NCI-H1436 (cell line): ENCODE measurements around the gene PHLPP1.
"Not testable (repeated sequence)": the region's sequence is repeated elsewhere in the genome, so short reads cannot be mapped to it uniquely, and the experiment has no call there.

ENCODE experiments used
- DNase-seq: peaks from one replicate; lab custom pipeline; 2025; lab: John Stamatoyannopoulos, UW

PHLPP1 gene

DNA sequence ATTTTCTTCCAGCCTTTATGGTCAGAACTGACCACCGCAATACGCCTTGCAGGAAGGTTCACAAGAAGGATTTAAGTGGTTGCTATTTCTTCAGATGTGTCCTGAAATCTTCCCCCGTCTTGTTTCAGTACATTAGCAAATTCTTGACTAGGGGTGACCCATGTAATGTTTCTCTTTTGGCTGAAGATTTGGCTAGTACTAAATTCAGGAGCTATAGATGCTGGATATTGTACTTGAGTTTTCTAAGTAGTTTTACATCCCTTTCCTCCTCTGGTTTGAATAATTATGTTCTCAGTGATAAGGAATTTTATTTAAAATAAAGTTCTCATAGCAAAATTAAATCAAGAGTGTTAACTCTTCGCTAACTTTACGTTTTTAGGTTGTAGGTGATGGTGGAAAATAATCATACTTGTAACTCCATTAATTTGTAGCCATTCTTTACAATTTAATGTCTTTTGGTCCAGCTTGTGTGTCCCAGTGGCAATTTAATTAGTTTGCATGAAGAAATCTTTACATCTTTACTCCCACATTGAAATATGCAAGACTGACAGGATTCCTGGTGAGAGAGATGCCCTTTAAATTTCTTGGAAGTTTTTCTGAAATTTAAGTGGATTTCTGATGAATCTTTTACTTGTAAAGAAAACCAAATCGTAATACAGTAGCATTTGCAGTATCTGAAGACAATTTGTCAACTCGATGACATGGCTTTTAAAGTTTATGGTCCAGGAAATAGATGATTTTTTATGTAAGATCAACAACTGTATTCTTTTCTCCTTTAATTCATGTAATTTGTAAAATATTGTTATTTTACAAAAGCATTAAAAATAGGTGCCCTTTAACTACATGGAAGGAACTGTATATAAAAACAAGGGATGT, 2.8 kb downstream of the PHLPP1 start:
- no peak for DNase-seq

DNA sequence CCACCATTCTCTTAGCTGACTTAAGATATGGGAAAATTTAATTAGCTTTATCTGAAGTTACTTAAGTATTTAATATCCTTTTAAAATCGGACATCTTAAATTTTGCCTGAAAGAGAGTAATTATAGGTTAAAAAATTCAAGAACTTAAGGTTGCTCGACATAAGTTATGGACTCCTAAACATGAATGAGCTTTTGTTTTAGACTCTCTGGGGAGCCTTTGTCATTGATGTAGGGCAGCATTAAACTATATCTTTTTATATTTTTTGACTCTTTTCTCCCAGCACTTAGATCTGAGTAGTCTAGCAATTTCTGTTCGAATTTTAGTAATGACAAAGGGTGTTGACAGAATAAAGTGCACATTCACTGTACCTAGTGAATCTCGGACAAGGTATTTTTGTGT, 4.7 kb downstream of the PHLPP1 start:
- DNase-seq, result no peak

DNA sequence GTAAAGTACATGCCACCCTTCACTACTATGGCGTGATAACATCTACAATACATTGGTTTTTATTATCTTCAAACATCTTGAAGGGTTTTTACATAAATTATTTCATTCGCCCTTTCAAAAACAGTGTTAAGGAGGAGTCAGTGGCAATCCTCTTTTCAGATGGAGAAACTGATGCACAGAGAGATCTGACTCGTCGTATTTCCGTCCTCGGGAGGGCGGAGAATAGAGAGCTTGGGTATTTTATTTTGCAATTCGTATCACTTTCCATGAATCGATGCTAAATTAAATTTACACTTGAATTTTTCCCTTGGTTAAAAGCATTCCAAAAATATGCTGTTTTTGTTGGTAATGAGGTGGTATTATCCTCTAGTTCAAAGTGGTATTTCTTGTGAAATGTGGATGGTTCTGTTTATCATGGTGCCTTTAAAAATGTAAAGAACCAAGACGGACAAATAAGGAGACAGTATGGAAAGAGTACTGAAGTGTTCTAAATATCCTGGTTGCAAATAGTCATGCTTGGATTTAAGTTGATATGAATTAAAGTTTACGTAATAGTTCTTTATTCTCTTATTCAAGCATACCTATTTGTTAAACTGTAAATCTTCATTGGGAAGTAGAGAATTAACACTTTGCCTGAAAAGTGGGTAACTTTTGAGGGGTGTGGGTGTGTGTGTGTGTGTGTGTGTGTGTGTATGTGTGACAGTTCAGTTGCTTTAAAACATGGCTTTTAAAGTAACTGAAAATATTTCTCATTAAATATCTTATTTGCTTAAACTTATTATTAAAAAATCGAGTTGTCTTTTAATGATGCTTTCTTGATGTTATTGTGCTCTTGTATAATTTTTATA, 5.6 kb downstream of the PHLPP1 start:
- DNase-seq, result no peak

GRCh38 chr18:62721839-62722795, 6.8 kb downstream of the PHLPP1 start:
- no peak for DNase-seq

DNA sequence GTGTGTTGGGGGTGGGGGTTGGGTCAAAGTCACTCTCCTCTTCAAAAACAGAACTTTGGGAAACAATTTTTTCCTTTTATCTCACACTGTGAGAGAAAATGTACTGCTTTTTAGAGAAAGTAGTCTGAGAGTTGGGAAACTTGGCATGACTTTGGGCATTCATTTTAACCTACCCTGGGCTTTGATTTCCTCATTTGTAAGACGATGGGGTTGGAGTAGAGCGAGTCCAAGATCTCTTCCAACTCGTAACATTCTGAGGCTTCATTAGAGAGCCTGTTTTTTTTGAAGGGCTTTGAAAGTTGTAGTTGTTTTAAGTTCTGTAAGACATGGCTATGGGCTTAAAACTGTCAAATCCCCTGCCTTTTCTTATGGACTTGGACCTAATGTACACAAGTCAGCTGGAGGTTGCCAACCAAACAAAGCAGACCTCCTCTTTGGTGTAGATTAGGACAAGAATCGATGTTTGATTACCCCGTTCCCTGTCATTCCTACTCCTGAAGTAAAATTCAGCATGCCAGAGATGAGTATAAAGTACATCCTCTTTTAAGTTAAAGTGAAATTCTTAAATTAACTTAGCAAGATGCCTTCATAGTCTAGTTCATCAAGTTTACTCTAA, 8.4 kb downstream of the PHLPP1 start:
- no peak for DNase-seq

GRCh38 chr18:62725896-62726295, 10.6 kb downstream of the PHLPP1 start:
- no peak for DNase-seq

DNA sequence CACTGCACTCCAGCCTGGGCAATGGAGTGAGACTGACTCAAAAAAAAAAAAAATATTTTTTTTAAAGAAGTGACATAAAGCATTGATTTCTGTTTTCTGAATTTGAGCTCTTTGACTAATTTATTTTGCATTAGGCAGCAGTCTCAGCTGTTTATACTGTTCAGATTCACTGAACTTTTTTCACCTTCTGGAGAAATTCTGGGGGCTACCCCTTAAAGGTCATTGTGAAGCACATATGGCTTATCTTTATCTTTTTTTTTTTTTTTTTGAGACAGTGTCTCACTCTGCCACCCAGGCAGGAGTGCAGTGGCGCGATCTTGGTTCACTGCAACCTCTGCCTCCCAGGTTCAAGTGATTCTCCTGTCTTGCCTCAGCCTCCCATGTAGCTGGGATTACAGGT, 12.9 kb downstream of the PHLPP1 start:
- no peak for DNase-seq

- DNase-seq, result no peak
Observed at GRCh38 chr18:62729487-62730386, 14.4 kb downstream of the PHLPP1 start.

DNA sequence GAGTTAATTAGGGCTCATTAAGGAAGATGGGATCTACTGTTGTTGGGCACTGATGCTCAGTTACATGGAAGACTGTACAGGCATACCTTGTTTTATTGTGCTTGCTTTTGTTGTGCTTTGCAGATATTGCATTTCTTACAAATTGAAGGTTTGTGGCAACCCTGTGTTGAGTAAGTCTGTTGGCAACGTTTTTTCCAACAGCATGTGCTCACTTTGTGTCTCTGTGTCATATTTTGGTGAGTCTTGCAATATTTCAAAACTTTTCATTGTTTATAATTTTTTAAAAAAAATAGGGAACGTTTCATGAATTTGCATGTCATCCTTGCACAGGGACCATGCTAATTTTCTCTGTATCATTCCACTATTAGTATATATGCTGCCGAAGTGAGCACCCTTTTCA, 15.6 kb downstream of the PHLPP1 start:
- no peak for DNase-seq

- DNase-seq, result no peak
Observed at GRCh38 chr18:62732617-62733016, 17.3 kb downstream of the PHLPP1 start.

- no peak for DNase-seq
Observed at GRCh38 chr18:62734290-62734689, 18.9 kb downstream of the PHLPP1 start.

DNA sequence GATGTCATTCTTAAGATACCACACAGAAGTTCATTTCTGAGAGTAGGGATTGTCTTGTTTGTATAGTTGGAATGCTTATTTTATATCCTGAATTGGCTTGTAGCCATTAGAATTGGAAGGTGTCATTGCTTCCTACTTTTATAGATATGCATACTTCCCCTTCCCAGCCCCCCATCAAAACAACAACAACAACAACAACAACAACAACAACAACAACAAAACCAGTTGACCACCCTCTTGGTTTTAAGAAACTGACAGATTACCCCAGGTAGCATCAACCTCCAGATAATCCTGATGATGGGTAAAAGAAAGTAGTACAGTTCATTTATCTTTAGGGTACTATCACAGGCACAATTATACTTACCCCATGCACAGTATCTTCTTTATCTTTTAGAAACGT, 20.0 kb downstream of the PHLPP1 start:
- DNase-seq, result no peak

DNA sequence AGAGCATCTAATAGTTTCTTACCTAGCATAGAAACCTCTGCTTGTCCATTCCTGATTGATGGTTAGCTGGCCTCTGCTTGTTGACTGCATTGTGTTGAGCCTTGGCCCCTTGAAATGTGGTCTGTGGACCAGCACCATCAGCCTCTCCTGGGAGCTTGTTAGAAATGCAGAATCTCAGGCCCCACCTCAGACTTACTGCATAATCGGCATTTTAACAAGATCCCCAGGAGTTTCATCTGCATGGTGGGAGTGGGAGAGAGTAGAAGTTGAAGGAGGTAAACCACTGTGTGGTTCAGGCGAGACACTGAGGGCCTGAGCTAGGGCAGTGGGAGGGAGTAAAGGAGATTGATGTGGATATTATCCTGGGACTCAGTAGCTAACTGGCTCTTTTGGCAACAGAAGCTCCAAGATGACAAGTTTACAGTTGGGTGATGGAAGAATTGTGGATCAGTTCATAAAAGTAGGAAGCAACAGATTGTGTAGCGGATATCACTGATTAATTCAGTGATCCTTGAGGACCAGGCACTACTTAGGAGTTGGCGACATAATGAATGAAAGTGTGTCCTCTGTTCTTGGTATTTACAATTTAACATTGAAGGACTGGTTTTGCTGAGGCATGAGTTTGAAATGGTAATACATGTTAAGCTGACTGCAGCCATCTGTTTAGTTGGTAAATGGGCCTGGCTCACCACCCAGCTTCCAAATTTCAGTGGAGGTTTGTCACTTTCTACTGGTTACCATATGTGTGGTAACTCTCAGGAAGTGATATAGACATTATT, 20.9 kb downstream of the PHLPP1 start:
- DNase-seq, result no peak

DNA sequence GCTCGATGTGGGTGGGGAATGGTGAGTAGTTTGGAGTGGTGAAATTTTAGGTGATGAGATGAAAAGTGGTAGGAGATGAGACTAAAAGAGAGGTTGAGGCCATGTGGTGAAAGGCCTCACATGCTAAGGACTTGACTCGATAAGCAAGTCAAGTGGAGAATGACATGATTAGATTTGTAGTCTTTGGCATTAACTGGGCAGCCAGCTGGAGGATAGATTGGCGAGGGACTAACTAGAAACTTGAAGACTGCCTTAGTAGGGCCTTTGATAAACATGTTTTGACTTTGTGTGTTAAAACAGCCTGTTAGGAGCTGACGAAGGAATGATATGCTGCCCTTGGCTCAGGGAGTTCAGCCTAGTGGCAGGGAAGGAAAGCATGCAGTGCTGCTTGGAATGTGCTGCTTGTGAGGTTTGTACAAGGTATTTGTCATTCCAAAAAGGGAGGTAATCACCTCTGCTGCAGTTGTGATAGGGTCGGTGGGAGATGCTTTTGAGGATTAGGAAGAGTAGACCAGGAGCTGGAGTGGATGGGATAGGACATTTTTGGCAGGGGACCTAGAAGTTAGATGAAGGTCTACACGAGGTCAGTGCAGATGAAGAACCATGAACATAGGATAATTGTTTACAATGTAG, 22.0 kb downstream of the PHLPP1 start:
- DNase-seq, result no peak

GRCh38 chr18:62738639-62739038, 23.3 kb downstream of the PHLPP1 start:
- DNase-seq, result no peak

GRCh38 chr18:62739911-62740310, 24.6 kb downstream of the PHLPP1 start:
- no peak for DNase-seq

- not testable (repeated sequence) for DNase-seq
Observed at GRCh38 chr18:62740650-62741049, 25.3 kb downstream of the PHLPP1 start.

DNA sequence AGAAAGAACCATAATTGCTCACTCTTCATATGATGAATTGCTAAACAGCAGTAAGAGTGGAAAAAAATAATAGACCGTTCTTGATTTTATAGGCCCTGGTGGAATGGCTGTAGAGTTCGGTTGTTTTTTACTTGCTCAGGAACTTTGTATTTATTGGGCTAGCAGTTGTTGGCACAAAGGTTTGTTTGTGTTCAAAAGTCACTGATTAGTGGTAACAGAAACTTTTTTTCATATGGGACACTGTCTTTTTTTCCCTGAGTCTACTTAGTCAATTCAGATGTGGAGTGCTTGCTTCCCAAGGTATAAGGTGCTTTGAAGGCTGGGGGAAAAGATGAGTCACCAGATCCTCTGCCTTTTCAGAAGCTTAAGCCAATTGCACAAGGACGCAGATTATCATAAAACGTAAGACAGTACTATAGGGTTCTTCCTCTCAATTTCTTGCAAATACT, 25.8 kb downstream of the PHLPP1 start:
- no peak for DNase-seq

DNA sequence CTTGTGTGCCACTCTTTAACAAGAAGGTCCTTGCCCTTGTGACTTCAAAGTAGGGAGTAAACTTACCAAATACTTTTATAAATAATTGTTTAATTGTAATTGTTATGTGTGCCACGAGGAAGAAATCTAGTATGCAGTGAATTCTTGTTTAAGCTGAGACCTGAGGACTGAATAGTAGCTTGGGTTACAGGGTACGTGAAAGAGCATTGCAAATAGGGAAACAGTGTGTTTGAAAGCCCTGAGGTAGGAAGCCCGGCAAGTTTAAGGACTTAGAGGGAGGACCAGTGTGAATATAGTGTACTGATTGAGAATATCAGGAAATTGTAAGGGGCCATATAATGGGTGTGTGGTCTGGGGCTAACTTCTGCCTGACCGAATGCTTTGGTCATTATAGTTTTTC, 26.2 kb downstream of the PHLPP1 start:
- DNase-seq, result no peak
